ENCODE measurements around the gene SBF1.
A peak's percentile ranks its signal among the peaks of the same experiment; 100 is the strongest.

SBF1 gene

GRCh38 chr22:50513175-50513574 lies 38.3 kb upstream of the SBF1 start:
- H3K27ac ChIP-seq = no peak overlapping the region
- TF ChIP-seq CTCF (conservative IDR thresholded peaks at IDR 0.05) = no peak

GRCh38 chr22:50508897-50509296 lies 34.1 kb upstream of the SBF1 start:
- no peak for TF ChIP-seq CTCF (conservative IDR thresholded peaks at IDR 0.05)
- peak overlapping the region; percentile 78 for H3K27ac ChIP-seq

- TF ChIP-seq CTCF (conservative IDR thresholded peaks at IDR 0.05) = no peak
- H3K27ac ChIP-seq = peak within 1 kb of the TSS; percentile 78
Measured at GRCh38 chr22:50507991-50508884, 33.4 kb upstream of the SBF1 start, which contains the start of gene NCAPH2. TSS of gene NCAPH2 (plus strand) at chr22:50508224. CDS start at chr22:50508338, 114 bp downstream.

GRCh38 chr22:50507421-50507990 lies 32.7 kb upstream of the SBF1 start, which contains the start of gene LMF2:
TSS of gene LMF2 (minus strand) at chr22:50507702. CDS start at chr22:50507675, 27 bp downstream.
- H3K27ac ChIP-seq = peak within 1 kb of the TSS; percentile 78
- TF ChIP-seq CTCF (conservative IDR thresholded peaks at IDR 0.05) = no peak

- no peak for TF ChIP-seq CTCF (conservative IDR thresholded peaks at IDR 0.05)
- H3K27ac ChIP-seq = peak overlapping the region; percentile 59; the same call in 1 of the 2 replicates
Measured at GRCh38 chr22:50506611-50507420, 32.0 kb upstream of the SBF1 start.

GRCh38 chr22:50505776-50506610 lies 31.2 kb upstream of the SBF1 start:
- peak overlapping the region; percentile 59; the same call in 1 of the 2 replicates for H3K27ac ChIP-seq
- TF ChIP-seq CTCF (conservative IDR thresholded peaks at IDR 0.05) = no peak

Measured in VCaP (cell line).